Measurements from ENCODE around the gene CDC37L1. TPM values are rescaled to one million over a fixed set of nuclear protein-coding genes. Genes with fewer than 3 reads are reported as not detected.
"Not testable (repeated sequence)": the region's sequence is repeated elsewhere in the genome, so short reads cannot be mapped to it uniquely, and the experiment has no call there.

Gene CDC37L1
- 35.3 TPM for total RNA-seq
- long read RNA-seq, transcript CDC37L1-201 (7 exons, 3,502 nt), result major isoform, 63 of 68 reads
- long read RNA-seq, partial matches to known transcripts, result 2 of 68 reads
- long read RNA-seq, other reads (novel, unspliced or antisense), result 3 of 68 reads

DNA sequence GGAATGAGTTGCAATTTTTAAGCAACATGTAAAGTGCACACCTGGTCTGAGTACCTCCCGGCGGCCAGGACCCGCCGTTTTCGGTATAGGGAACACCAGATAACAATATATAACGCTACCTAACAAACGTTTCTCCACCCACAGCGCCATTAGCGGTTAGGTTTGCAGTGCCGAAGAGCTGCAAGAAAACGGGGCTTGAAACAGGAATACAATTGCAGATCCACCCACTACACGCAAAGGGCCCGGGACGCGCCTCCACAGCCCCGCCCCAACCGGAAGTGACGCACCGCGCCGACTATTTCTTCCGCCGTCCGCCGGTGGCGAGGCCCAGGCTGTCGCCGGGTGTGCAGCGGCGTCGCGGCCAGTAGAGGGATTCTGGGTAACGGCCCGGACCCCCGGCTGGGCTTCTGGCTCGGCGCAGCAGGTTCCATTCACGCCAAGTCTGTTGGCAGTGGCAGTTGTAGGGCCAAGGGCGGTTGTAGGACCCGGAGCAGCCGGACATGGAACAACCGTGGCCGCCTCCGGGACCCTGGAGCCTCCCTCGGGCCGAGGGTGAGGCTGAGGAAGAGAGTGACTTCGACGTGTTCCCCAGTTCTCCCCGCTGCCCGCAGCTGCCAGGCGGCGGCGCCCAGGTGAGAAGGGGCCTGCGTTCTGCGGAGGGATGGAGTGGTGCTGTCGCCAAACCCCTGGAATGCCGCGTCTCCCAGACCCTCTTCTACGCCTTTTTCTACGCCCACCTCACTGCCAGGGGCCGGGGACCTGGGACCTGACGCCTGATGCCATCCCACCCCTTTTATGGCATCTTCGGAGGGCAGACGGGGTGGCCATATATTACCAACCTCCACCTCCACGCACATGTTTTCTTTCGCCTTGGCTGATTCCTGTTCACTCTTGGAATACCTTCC is at the start of gene CDC37L1:
TSS of gene CDC37L1 (plus strand) at position 302 of the 905 bp plus-strand sequence. CDS start at position 501, 199 bp downstream.
- peak; percentile 99 for ATAC-seq
- intact Hi-C loops (cut with micrococcal nuclease), result no loop called here
- peak; percentile 99 for DNase-seq

DNA sequence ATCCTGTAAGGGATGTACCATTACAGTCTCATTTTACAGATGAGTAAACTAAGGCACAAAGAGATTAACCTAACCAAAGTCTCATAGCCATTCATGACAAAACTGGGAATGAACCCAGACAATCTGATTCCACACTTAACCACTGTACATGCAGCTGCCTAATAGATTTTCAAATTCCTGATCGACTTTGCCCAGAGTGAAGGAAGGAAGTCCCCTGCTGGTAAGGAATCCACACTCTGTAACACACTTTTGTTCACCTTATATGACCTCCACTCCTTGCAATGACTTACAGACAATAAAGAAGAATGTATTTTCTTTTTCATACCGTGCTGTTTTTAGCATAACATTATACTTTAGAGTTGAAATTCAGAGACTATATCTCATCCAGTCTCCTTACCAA is 48.5 kb upstream of the CDC37L1 start:
- no peak for DNase-seq
- no peak for ATAC-seq
- intact Hi-C loops (cut with micrococcal nuclease), result no loop called here

DNA sequence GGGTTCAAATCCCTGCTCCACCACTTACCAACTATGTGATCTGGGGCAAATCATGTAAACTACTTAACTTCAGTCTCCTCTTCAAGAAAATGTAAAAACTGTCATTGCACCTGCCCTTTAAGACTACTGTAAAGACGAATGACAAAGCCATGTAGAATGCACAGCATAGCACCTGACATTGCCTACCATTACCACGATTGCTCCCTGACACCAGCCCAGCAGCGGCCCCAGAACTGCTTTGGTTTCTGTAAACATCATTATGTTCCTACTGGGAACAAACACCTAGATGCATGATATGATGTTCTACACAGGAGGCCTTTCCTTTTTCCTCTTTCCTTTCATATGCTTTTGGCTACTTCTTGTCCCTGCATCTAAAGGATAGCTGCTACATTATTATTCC is 40.4 kb upstream of the CDC37L1 start:
- DNase-seq (no peak), ATAC-seq (no peak)
- intact Hi-C loops (cut with micrococcal nuclease), result no loop called here

DNA sequence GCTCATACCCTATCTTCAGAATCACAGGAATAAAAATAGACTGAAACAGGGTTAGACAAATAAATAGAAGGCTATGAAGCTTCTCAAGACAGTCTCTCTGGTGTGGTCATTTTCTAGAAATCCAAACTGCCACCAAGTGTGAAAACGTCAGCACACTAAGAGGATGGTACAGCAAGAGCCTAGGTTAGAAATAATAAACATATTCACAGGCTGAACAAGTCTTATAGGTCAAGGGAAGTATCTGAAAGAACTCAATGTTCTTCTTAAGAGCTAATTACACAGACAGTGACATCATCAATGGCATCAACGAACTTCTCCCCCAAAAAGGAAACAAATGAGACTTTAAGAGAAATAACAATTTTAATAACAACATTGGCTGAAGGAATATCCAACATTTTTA is 39.9 kb upstream of the CDC37L1 start:
- intact Hi-C loops (cut with micrococcal nuclease), result no loop called here
- no peak for ATAC-seq

DNA sequence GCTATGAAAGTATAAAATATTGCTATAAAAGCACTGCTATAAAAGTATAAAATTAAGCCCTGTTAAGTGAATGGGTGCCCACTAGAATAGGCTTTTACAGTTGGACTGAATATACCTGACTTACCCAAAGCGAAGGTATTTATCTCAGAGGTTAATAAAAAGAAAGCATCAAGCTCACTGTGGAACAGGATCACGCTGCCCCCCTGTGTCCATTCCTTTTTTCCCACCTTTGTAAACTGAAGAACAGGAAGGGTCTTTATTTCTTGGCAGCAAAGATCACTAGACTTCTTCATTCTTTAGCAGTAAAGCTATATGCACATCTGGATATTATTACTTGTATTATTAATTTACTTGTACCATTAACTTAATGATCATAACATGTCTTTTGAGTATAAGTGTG is 39.3 kb upstream of the CDC37L1 start:
- ATAC-seq, result no peak
- intact Hi-C loops (cut with micrococcal nuclease), result loop anchor here (5.0 kb wide), 1 partner anchor 258 kb away; no protein-coding TSS in a partner anchor
- no peak for DNase-seq

More for the DNA sequence above, 39.9 kb upstream of the CDC37L1 start:
- no peak for DNase-seq

DNA sequence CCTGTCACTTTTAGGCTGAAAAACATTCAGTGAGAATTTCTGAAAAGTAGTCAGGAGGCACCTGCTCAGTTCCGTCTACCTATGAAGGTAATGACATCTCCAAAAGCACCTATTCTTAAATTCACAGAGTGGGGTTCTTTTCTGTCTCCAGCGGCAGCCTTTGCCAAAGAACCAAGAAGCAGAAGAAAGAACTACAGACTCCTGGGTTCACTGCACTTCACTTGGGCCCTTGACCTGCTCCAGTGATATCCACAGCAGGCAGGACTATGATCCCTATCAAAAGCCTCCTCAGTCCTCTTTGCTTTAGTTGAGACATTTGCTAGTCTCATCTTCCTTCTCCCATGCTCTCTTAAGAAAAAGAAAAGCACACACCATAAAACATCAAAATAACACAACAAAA is 37.0 kb upstream of the CDC37L1 start:
- no peak for ATAC-seq
- intact Hi-C loops (cut with micrococcal nuclease), result loop anchor here (5.0 kb wide), 1 partner anchor 260 kb away; no protein-coding TSS in a partner anchor
- DNase-seq, result no peak

DNA sequence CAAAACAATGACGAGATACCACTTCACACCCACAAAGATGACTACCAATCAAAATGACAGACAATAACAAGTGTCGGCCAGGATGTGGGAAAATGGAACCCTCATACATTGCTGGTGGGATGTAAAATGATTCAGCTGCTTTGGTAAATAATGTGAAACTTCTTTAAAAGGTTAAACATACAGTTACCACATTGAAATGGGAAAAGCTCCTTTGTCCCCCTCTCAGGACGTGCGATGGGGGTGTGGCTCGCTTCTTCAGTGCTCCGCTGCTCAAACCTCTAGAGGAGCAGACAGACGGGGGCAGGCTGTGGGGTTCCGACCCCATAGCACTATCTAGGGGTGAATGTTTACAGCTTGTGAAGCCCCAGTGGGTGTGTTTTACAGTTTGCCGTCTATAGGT is 25.3 kb upstream of the CDC37L1 start:
- ATAC-seq, result no peak
- DNase-seq, result no peak
- intact Hi-C loops (cut with micrococcal nuclease), result no loop called here

DNA sequence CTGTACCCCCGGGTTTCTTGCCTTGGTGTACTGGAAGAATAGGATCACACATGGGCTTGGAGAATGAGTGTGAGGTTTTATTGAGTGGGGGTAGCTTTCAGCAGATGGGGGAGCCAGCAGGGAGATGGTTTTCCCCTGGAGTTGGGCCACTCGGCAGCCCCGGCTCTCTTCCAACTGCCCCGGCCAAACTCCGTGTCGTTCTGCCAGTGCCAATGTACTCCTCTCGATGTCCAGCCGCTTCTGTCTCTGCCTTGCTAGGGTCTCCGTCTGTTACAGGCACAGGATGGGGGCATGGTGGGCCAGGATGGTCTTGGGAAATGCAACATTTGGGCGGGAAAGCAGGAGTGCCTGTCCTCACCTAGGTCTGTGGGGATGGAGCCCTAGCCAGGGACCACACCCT is 24.8 kb upstream of the CDC37L1 start:
- DNase-seq (no peak), ATAC-seq (no peak)

DNA sequence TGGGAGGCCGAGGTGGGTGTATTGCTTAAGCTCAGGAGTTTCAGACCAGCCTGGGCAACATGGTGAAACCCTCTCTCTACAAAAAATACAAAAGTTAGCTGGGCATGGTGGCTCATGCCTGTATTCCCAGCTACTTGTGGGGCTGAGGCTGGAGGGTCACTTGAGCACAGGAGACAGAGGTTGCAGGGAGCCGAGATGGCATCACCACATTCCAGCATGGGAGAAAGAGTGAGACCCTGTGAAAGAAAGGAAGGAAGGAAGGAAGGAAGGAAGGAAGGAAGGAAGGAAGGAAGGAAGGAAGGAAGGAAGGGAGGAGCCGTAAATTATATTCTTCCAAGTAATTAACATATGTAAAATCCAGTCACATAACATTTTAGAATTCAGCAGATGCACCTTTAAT is 23.2 kb upstream of the CDC37L1 start:
- ATAC-seq; intact Hi-C loops (cut with micrococcal nuclease); DNase-seq: not testable (repeated sequence)

More for the DNA sequence above, 24.8 kb upstream of the CDC37L1 start:
- intact Hi-C loops (cut with micrococcal nuclease), result no loop called here

DNA sequence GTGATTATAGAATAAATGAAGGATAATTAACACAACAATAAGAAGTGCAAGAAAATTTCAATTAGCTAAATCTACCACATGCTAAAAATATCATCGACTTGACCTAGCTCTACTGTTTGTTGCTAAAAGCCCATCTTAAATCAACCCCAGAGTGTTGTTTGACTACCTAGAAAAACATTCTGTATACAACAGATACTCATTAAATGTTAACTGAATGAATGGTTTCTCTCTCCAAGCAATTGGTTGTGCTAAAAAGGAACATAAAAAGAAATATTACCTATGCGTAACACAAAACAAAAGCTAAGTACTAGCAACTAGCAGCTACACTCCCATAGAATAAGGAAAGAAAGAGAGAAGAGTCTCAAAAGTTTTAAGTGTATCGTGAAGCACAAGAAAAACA is 22.7 kb upstream of the CDC37L1 start:
- DNase-seq (no peak), ATAC-seq (no peak)
- intact Hi-C loops (cut with micrococcal nuclease), result no loop called here

DNA sequence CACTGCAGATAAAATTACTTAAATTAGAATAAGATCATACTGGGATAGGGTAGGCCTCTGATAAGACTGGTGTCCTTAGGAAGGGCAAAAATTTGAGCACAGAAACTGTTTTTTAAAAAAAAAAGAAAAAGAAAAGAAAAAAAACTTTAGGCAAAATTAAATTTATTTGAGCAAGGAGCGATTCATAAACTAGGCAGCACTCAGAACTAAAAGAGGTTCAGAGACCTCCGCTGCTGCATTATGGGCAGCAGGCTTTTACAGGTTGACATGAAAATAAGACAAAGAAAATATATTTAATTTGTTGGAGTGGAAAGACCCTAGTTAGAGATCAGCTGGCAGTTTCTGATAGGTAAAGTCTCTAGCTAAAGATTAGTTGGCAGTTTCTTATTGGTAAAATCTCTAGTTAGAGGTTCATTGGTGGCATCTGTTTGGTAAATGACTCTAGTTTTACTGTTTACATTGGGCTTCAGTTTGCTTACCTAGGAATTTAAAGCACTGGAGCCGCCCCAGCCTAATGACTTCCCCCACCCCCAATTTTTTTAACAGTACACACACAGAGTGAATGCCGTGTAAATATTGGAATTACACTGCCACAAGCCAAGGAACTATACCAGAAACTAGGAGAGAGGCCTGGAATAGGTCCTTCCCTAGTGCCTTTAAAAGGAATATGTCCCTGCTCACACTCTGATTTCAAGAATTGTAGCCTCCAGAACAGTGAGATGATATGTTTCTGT is 21.8 kb upstream of the CDC37L1 start:
- ATAC-seq (no peak), DNase-seq (no peak)
- intact Hi-C loops (cut with micrococcal nuclease), result no loop called here

DNA sequence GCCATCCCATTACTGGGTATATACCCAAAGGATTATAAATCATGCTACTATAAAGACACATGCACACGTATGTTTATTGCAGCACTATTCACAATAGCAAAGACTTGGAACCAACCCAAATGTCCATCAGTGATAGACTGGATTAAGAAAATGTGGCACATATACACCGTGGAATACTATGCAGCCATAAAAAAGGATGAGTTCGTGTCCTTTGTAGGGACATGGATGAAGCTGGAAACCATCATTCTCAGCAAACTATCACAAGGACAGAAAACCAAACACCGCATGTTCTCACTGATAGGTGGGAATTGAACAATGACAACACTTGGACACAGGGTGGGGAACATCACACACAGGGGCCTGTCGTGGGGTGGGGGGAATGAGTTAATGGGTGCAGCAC is 18.7 kb upstream of the CDC37L1 start:
- intact Hi-C loops (cut with micrococcal nuclease); ATAC-seq; DNase-seq: not testable (repeated sequence)

DNA sequence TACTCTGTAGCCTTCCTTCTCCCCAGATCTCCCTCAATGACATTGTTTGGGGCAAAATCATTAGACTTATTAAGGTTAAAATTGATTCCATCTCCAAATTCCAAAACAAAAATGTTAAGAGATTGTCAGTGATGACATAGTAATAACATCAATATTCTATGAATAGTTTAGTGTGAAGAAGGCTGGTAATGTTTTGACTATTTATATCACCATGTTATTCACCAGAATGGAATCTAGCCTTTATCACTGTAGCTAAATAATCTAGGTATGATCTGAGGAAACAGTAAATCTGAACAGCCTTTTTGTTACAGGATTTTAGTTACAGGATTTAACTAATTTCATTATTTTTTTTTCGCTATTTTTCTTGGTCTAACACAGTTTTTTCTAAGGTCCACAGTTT is 18.2 kb upstream of the CDC37L1 start:
- intact Hi-C loops (cut with micrococcal nuclease), result no loop called here
- no peak for DNase-seq
- ATAC-seq, result no peak

DNA sequence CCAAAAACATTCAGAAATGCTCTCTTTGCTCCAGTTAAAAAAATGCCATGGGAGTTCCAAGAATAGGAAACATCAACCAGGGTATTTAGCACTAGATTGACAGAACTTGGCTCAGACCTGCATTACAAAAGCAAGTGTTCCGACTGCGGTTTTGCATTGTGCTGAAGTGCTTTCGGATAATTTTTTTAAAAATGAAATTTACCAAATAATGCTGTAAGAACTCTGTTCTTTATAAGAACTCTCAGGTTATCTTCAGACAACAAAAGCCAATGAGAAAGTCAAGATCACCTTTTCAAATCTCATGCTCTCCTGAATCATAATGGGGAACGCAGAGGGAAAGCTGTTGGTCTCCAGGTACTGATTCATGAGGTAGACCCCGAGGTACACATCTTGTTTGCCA is 17.8 kb upstream of the CDC37L1 start:
- ATAC-seq (no peak), DNase-seq (no peak)
- intact Hi-C loops (cut with micrococcal nuclease), result no loop called here

DNA sequence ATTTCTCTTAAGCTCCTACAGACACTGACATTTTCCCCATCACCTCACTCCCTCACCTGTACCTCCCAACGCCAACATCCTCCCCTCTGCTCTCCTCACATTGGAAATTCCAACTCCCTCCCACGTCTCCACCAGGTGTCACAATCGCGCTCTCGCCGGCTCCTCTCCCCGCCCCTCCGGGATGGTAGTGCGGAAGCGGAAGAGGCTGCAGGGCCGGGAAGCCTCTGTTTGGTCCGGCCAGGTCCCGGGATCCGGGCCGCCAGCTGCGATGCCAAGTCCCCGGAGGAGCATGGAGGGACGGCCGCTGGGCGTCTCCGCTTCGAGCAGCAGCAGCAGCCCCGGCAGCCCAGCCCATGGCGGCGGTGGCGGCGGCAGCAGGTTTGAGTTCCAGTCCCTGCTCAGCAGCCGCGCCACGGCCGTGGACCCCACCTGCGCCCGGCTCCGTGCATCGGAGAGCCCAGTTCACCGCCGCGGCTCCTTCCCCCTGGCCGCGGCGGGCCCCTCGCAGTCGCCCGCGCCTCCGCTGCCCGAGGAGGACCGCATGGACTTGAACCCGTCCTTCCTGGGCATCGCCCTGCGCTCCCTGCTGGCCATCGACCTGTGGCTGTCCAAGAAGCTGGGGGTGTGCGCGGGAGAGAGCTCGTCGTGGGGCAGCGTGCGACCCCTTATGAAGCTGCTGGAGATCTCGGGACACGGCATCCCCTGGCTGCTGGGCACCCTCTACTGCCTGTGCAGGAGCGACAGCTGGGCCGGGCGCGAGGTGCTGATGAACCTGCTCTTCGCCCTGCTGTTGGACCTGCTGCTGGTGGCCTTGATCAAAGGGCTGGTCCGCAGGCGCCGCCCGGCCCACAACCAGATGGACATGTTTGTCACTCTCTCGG is 17.0 kb upstream of the CDC37L1 start, which contains the start of gene PLPP6:
TSS of gene PLPP6 (plus strand) at position 187 of the 881 bp plus-strand sequence. CDS start at position 269, 82 bp downstream.
- intact Hi-C loops (cut with micrococcal nuclease), result no loop called here
- ATAC-seq, result peak; percentile 97
- DNase-seq, result peak; percentile 92

DNA sequence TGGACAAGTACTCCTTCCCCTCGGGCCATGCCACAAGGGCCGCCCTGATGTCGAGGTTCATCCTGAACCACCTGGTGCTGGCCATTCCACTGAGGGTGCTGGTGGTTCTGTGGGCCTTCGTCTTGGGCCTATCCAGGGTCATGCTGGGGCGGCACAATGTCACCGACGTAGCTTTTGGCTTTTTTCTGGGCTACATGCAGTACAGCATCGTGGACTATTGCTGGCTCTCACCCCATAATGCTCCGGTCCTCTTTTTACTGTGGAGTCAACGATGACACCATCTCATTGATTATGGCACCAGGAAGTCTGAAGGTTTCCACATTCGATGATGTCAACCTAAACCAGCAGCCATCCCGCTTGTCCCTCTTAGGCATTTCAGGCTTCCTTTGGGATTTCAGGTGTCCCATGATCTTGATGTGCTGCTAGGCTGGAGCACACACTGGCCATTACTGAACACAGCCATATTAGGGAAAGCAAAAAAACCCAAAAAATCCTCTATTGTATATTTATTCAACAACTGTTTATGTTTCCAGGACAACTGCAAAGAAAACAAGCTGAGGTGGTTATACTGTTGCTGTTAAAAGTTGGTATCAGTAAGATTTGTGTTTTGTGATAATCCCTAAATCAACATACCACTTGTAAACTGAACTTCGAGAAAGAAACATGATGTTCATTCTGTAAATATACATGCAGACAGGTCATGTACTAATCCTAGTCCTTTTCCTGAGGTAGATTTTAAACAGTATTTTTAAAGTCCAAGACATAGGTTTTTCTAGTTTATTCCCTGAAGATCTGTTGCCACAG is 16.2 kb upstream of the CDC37L1 start:
- intact Hi-C loops (cut with micrococcal nuclease), result no loop called here
- DNase-seq, result no peak
- no peak for ATAC-seq

DNA sequence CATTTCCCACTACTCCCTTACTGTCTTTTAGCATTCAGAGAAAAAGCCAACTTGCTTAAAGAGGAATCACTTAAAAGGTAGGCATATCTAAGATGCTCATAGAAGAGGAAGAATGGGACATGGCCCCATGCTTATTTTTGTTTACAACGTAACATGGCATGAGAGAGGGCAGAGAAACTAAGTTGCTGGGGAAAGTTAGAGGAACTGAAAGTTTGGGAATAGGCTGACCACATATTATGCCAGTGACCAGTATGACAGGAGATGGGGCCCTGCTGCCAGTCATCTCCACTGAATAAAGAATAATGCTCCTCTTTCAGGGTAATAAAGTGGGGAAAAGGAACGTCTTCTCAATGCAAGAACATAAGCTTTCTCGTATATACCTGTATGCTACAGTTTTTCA is 15.4 kb upstream of the CDC37L1 start:
- DNase-seq, result no peak
- intact Hi-C loops (cut with micrococcal nuclease), result no loop called here
- ATAC-seq, result no peak

DNA sequence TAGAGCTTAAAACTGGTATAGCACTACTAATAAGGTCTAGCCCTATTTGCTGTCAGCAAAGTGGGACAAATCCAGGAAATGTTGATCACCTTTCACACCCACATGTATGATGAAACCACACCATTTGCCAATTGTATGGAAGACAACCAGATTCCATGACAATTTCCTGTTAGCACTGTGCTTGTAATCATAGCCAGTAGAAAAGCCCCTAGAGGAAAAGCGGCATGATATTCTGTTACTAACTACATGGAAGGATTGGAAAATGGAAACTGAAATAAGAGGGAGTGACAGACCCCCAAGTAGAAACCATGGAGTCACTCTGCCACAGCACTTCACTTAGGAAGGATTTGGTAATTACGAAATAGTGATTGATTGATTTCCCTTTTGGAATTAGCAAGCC is 14.0 kb upstream of the CDC37L1 start:
- ATAC-seq (no peak), DNase-seq (no peak)
- intact Hi-C loops (cut with micrococcal nuclease), result no loop called here
